Stimulated activated CD8-positive, alpha-beta memory T cell treated with anti-CD3 and anti-CD28 coated beads, Interleukin-15, amount 100 ng/mL, for 24 hours (primary cell): ENCODE results near the gene SLC39A8.

ENCODE experiments used
- DNase-seq: peaks from one replicate; pipeline ENCODE4 v3.0.0-alpha.2; 2020; ENCODE audit warnings: low read depth

The SLC39A8 gene

DNA sequence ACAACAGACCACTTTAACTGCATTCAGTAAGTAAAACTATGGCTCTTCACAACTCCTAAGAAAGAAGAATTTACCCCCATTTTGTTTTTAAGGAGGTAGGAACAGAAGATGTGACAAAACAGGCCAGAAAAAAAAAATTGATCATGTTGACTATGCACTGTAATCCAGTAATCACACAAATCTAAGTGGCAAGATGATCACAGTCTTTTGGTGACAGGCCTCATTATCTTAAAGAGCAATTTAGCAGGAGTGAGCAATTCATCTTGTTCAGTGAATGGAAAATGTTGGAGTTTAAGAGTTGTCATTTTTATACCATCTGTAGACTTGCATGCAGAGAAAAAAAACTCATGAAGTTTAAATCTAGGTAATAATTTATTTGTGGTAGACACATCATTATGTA, 115.1 kb downstream of the SLC39A8 start:
- DNase-seq: no peak

DNA sequence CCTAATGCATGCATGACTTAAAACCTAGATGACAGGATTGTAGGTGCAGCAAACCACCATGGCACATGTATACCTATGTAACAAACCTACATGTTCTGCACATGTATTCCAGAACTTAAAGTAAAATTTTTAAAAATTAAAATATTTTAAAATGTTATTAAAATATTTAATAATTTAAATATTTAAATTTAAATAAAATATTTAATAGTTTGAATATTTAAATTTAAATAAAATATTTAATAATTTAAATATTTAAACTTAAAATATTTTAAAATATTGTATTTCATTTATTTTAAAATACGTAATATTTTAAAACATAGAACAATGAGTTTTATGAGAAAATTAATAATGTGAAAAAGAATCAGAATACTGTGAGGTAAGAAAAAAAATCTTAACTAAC, 117.9 kb downstream of the SLC39A8 start:
- DNase-seq: no peak

DNA sequence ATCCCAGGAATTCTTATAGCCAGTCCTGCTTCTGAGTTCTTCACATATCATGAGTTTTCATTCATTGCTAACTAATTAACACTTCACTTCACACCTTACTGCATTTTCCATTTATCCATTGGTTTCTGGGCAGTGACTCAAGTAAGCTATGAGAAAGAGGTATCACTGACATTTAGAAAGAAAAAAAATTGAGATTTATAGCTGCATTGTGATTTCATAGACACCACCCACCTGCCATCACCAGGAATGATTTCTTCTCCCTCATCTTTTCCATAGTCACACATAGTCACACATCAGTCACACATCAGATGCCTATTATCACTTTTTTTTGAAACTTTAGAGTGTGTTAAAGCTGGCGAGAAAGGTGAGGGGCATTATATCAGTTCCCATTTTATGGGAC, 121.8 kb downstream of the SLC39A8 start:
- no peak for DNase-seq

DNA sequence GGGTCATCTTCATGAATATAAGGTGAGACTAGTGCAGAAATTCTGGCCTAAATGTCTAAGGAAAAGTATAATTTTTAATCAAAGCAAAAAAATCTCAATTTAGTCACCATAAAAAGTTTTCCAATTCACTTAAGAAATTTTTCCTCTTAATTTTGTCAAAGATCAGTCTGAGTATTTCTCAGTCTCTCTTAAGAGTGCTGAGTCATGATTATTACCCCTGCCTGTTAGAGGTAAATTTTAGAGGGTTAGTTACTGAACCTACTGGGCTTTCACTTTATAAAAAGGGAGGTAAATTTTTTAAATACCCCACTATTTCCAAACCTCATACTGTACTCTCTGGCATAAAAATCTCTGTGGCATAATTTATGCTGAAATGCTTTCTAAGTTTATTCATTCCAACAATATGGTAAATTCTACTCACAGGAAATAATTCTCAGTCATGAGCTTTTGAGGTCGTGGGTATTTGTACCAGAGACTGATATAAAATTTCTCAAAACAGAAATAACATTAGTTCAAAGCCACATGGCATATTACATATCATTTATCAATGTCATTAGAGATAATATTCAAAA, 122.4 kb downstream of the SLC39A8 start:
- DNase-seq: no peak

DNA sequence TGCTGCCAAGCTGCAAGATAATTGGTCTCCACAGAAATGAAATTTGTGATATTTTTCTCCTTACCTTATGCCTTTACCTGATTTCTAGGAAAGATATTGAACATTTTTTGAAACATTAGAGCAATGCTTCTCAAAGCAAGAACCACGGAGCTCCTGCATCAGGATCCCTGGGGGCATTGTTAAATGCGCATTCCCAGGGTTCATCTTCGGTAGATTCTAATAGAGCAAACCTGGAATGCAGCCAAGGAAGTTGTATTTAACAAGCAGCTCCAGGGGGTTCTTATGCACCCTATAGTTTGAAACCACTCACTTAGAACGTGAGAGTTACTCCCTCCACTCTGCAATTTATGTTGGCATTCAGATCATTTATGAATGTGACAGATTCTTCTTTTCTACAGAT, 126.2 kb downstream of the SLC39A8 start:
- DNase-seq: no peak

DNA sequence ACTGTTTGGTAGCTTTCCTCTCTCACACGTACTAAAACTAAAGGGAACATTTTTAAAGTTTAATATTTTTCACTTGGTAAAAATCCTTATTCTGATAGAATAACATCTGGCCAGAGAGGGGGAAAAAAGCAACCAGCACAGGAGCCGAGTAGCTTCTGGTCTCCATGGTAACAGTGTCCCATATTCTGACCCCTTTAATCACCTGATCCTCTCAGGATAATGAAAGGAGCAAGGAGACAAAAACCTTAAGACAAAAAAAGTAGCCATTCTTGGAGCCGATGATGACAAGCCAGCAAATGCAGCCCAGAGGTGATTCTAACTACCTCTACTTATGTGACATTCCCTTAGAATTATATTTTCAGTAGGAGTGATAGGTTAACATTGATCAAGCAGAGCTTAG, 126.6 kb downstream of the SLC39A8 start:
- DNase-seq: no peak

DNA sequence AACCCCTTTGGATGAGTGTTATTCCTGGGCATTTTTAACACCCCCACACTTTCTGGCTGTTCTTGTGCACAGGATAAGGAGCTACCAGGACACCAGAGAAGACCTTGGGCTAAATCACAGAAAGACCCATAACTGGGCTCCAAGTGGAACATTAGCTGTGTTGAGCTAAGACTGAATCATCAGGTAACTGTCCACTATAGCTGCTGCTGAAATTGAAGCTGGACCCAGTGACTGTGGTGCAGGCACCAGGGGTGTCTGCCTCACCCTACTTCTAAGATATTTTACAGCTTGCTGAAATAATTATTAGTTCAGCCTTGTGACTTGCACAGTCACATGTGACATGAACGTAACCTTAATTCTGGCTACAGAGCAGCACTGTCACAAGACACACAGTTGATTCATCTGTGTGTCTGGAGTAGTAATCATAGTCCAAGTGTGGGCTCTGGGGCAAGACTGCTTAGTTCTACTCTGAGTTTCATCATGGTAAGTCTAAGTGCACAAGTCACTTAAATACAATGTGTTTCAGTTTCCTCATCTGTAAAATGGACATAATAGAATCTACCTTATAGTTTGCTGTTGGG, 127.4 kb downstream of the SLC39A8 start:
- no peak for DNase-seq

DNA sequence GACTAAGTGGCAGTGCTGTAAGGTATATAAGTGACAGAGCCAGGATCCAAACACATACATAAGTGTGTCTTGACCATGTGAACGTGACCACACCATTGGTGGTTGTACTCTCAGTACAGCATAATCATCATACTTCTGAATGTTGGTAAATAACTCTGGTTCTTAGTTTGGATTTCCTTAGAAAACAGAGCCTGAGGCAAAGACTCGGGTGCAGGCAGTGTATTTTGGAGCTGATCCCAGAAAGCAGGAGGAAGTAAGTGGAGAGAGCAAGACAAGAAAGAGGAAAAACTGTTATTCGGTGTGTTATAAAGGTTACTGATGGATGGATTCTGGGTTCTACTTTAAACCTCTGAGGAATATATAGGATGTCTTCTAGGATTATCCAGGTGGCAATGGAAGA, 127.9 kb downstream of the SLC39A8 start:
- no peak for DNase-seq

DNA sequence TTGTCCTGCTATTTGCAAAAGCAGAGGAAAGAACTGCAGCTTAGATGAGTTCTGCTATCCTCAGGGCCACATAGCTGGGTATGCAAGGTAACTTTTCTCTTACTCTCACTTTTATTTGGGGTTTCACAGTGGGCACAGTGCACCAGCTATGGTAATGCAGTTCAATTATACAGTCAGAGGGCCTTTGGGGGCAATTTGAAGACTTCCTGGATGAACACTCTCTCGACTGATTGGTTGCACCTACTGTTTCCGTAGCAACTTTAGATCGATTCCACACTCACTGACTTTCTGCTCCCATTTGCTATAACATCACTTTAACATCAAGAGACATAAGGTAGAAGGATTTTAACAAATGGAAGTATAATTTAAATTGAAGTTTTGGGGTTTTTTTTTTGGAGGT, 128.6 kb downstream of the SLC39A8 start:
- no peak for DNase-seq

DNA sequence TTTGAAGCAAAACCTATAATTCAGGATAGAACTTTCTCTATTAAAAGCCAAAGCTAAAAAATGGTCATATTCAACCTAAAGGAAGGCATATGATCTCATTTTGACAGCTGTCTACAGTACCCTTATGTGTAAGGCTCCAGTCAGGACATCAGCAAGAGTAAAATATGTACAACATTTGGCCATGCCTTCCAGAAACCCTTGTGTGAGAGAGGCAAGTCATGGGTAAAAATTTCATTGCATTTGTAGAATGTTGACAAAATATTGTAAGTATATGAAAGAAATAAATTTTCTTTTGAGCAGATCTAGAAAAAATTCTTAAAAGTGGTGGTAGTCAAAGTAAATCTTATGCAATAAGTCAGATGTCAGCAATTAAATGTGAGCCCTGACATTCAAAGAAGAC, 132.3 kb downstream of the SLC39A8 start:
- no peak for DNase-seq
